ENCODE measurements around the gene HIGD1B. TPM values are rescaled to one million over a fixed set of nuclear protein-coding genes. Genes with fewer than 3 reads are reported as not detected.

The HIGD1B gene
- polyA plus RNA-seq, 1 donor = 1.8 TPM

DNA sequence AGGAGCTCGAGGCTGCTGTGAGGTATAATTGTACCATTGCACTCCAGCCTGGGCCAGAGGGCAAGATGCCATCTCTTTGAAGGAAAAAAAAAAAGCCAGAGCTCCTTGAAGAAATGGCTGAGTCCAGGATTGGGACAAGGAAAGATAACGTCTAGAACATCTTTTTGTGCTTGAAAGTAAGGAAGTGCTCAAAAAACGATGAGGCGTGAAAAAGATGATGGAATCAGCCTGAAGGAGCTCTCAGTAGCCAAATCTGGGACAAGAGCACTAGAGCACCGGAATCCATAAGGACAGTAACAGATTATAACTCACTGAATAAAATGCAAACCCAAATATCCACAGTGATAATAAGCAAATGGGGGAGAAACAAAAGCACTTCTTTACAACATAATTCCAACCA is 29.4 kb downstream of the HIGD1B start:
- WGBS (ENCODE audit: insufficient coverage, low lambda C conversion rate) = 100% methylated on average over 3 of the region's 5 CpGs
- Histone ChIP-seq H3K4me1 (ENCODE audit: control insufficient read depth, insufficient read depth, low read length) (no peaks in the 10 kb centered on the region), H3K27ac (ENCODE audit: low read length) (no peak overlapping the region), H3K27me3 (ENCODE audit: control insufficient read depth, insufficient read depth, low read length) (no peaks in the 10 kb centered on the region), H3K36me3 (ENCODE audit: control insufficient read depth, insufficient read depth, low read length) (peaks cover 66% of the 10 kb centered on the region), H3K4me3 (ENCODE audit: low read length) (no peak overlapping the region), H3K9me3 (ENCODE audit: control insufficient read depth, low read depth, low read length) (no peaks in the 10 kb centered on the region)
- no peak for DNase-seq

- Histone ChIP-seq H3K9me3 (ENCODE audit: control insufficient read depth, low read depth, low read length) (no peaks in the 10 kb centered on the region), H3K4me1 (ENCODE audit: control insufficient read depth, insufficient read depth, low read length) (no peaks in the 10 kb centered on the region), H3K4me3 (ENCODE audit: low read length) (no peak overlapping the region), H3K36me3 (ENCODE audit: control insufficient read depth, insufficient read depth, low read length) (peaks cover 70% of the 10 kb centered on the region), H3K27me3 (ENCODE audit: control insufficient read depth, insufficient read depth, low read length) (no peaks in the 10 kb centered on the region), H3K27ac (ENCODE audit: low read length) (no peak overlapping the region)
- WGBS (ENCODE audit: insufficient coverage, low lambda C conversion rate) = 20% methylated on average over 1 of the region's 6 CpGs
- no peak for DNase-seq
Measured at GRCh38 chr17:44878627-44879221, 31.0 kb downstream of the HIGD1B start.

DNA sequence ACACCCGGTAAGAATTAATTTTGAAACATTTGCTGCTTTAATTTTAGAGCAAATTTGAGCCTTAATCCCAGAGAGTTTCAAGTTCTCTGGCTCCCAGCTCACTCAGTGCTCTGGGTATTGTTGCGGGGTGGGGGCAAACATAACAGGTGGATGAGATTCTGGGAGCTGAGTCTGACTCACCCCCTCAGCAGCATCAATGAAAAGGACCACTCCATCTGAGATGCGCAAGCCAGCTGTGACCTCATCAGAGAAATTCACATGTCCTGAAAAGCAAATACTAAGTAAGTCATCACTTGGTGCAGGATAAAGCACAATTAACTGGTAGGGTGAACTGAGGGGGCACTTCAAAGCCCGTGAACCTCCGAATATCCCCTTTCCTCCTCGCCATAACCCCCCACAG is 31.7 kb downstream of the HIGD1B start:
- no peak for DNase-seq
- Histone ChIP-seq H3K4me3 (ENCODE audit: low read length) (no peak overlapping the region), H3K9me3 (ENCODE audit: control insufficient read depth, low read depth, low read length) (no peaks in the 10 kb centered on the region), H3K4me1 (ENCODE audit: control insufficient read depth, insufficient read depth, low read length) (no peaks in the 10 kb centered on the region), H3K27ac (ENCODE audit: low read length) (no peak overlapping the region), H3K27me3 (ENCODE audit: control insufficient read depth, insufficient read depth, low read length) (no peaks in the 10 kb centered on the region), H3K36me3 (ENCODE audit: control insufficient read depth, insufficient read depth, low read length) (peaks cover 71% of the 10 kb centered on the region)
- no CpG with 5 or more reads among the region's 6 CpGs for WGBS (ENCODE audit: insufficient coverage, low lambda C conversion rate)

DNA sequence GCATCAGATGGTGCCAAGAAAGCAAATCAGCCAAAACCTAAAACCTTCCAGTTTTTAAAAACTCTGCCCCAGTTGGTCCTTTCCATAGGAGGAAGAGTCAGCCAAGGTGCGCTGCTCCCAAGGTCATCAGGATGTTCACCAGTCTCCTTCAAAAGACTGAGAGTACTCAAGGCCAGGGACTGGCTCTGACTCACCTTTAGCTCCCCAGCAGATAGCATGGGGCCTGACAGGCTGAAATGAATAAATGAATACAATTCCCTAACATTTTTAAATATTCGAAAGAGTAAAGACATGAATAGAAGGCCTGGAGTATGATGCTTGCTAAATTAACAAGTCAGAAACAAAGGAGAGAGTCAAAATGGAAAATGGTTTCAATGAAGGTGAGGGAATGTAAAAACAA is 32.4 kb downstream of the HIGD1B start:
- H3K4me1 ChIP-seq (ENCODE audit: control insufficient read depth, insufficient read depth, low read length) = no peaks in the 10 kb centered on the region
- H3K9me3 ChIP-seq (ENCODE audit: control insufficient read depth, low read depth, low read length) = no peaks in the 10 kb centered on the region
- H3K4me3 ChIP-seq (ENCODE audit: low read length) = no peak overlapping the region
- no peak for DNase-seq
- no peak overlapping the region for H3K27ac ChIP-seq (ENCODE audit: low read length)
- H3K36me3 ChIP-seq (ENCODE audit: control insufficient read depth, insufficient read depth, low read length) = peaks cover 72% of the 10 kb centered on the region
- WGBS (ENCODE audit: insufficient coverage, low lambda C conversion rate) = 100% methylated on average over 1 of the region's 2 CpGs
- no peaks in the 10 kb centered on the region for H3K27me3 ChIP-seq (ENCODE audit: control insufficient read depth, insufficient read depth, low read length)

DNA sequence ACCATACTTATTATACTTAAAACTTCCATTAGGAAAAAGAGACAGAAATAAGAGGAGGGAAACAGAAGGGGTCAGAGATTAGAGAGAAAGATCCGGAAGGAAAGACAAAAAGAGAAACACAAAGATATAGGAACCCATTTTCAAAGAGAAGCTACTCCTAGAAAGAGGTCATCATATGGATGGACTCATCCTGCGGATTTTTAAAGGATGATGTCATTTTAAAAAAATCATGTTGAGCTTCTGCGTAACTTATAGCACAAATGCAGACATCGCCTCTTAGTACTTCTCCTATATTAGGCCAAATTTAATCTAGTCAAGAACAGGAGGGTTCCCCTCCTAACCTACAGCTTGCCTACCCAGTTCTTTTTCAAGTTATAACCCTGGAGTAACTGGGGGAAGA is 33.5 kb downstream of the HIGD1B start:
- H3K27me3 ChIP-seq (ENCODE audit: control insufficient read depth, insufficient read depth, low read length) = no peaks in the 10 kb centered on the region
- H3K36me3 ChIP-seq (ENCODE audit: control insufficient read depth, insufficient read depth, low read length) = peaks cover 73% of the 10 kb centered on the region
- H3K4me3 ChIP-seq (ENCODE audit: low read length) = no peak overlapping the region
- 90% methylated on average over 1 of the region's 4 CpGs for WGBS (ENCODE audit: insufficient coverage, low lambda C conversion rate)
- DNase-seq = no peak
- H3K4me1 ChIP-seq (ENCODE audit: control insufficient read depth, insufficient read depth, low read length) = no peaks in the 10 kb centered on the region
- no peaks in the 10 kb centered on the region for H3K9me3 ChIP-seq (ENCODE audit: control insufficient read depth, low read depth, low read length)
- no peak overlapping the region for H3K27ac ChIP-seq (ENCODE audit: low read length)

DNA sequence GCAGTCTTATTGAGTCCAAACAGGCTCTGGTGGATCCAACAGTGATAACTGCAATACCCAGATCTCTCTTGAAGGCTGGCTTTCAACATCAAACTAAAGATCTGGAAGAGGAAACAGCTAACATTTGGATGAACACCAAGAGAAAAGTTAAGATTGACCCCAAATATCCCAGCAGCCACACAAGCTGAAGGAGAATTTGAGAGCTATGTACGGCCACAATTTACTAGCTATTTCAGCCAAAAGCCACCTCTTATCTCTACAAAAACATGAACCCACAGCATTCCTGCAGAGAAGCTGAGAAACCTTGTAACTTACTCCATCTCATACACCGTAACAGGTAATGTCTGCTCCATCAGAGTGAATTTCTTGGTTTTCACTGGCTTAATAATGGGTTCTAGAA is 37.3 kb downstream of the HIGD1B start:
- Histone ChIP-seq H3K9me3 (ENCODE audit: control insufficient read depth, low read depth, low read length) (no peaks in the 10 kb centered on the region), H3K4me1 (ENCODE audit: control insufficient read depth, insufficient read depth, low read length) (no peaks in the 10 kb centered on the region), H3K27me3 (ENCODE audit: control insufficient read depth, insufficient read depth, low read length) (no peaks in the 10 kb centered on the region), H3K27ac (ENCODE audit: low read length) (no peak overlapping the region), H3K36me3 (ENCODE audit: control insufficient read depth, insufficient read depth, low read length) (peaks cover 64% of the 10 kb centered on the region), H3K4me3 (ENCODE audit: low read length) (no peak overlapping the region)
- no CpG with 5 or more reads among the region's 2 CpGs for WGBS (ENCODE audit: insufficient coverage, low lambda C conversion rate)
- no peak for DNase-seq

GRCh38 chr17:44887016-44887415 is 39.3 kb downstream of the HIGD1B start:
- Histone ChIP-seq H3K36me3 (ENCODE audit: control insufficient read depth, insufficient read depth, low read length) (peaks cover 57% of the 10 kb centered on the region), H3K27ac (ENCODE audit: low read length) (no peak overlapping the region), H3K27me3 (ENCODE audit: control insufficient read depth, insufficient read depth, low read length) (no peaks in the 10 kb centered on the region), H3K4me1 (ENCODE audit: control insufficient read depth, insufficient read depth, low read length) (no peaks in the 10 kb centered on the region), H3K9me3 (ENCODE audit: control insufficient read depth, low read depth, low read length) (no peaks in the 10 kb centered on the region), H3K4me3 (ENCODE audit: low read length) (no peak overlapping the region)
- no peak for DNase-seq
- WGBS (ENCODE audit: insufficient coverage, low lambda C conversion rate) = no CpG with 5 or more reads among the region's 1 CpG

- Histone ChIP-seq H3K9me3 (ENCODE audit: control insufficient read depth, low read depth, low read length) (no peaks in the 10 kb centered on the region), H3K27me3 (ENCODE audit: control insufficient read depth, insufficient read depth, low read length) (no peaks in the 10 kb centered on the region), H3K36me3 (ENCODE audit: control insufficient read depth, insufficient read depth, low read length) (peaks cover 52% of the 10 kb centered on the region), H3K27ac (ENCODE audit: low read length) (no peak overlapping the region), H3K4me3 (ENCODE audit: low read length) (no peak overlapping the region), H3K4me1 (ENCODE audit: control insufficient read depth, insufficient read depth, low read length) (no peaks in the 10 kb centered on the region)
- DNase-seq = no peak
- WGBS (ENCODE audit: insufficient coverage, low lambda C conversion rate) = 100% methylated on average over 2 of the region's 10 CpGs
Measured at GRCh38 chr17:44887971-44888954, 40.6 kb downstream of the HIGD1B start.

- no peak overlapping the region for H3K27ac ChIP-seq (ENCODE audit: low read length)
- 74% methylated on average over 6 of the region's 7 CpGs for WGBS (ENCODE audit: insufficient coverage, low lambda C conversion rate)
- DNase-seq = no peak
- H3K9me3 ChIP-seq (ENCODE audit: control insufficient read depth, low read depth, low read length) = no peaks in the 10 kb centered on the region
- no peaks in the 10 kb centered on the region for H3K4me1 ChIP-seq (ENCODE audit: control insufficient read depth, insufficient read depth, low read length)
- H3K27me3 ChIP-seq (ENCODE audit: control insufficient read depth, insufficient read depth, low read length) = no peaks in the 10 kb centered on the region
- no peak overlapping the region for H3K4me3 ChIP-seq (ENCODE audit: low read length)
- H3K36me3 ChIP-seq (ENCODE audit: control insufficient read depth, insufficient read depth, low read length) = peaks cover 52% of the 10 kb centered on the region
Measured at GRCh38 chr17:44889003-44889402, 41.3 kb downstream of the HIGD1B start.

- Histone ChIP-seq H3K4me3 (ENCODE audit: low read length) (no peak overlapping the region), H3K4me1 (ENCODE audit: control insufficient read depth, insufficient read depth, low read length) (no peaks in the 10 kb centered on the region), H3K36me3 (ENCODE audit: control insufficient read depth, insufficient read depth, low read length) (peaks cover 27% of the 10 kb centered on the region), H3K9me3 (ENCODE audit: control insufficient read depth, low read depth, low read length) (no peaks in the 10 kb centered on the region), H3K27ac (ENCODE audit: low read length) (no peak overlapping the region), H3K27me3 (ENCODE audit: control insufficient read depth, insufficient read depth, low read length) (no peaks in the 10 kb centered on the region)
- DNase-seq = no peak
Measured at GRCh38 chr17:44892250-44892649, 44.6 kb downstream of the HIGD1B start.
